Trophoblast cell (in vitro differentiated cells and primary cell): ENCODE measurements around the gene RHBDL1.

Source experiments
- DNase-seq, 2 donors: peaks; one replicate each; pipeline ENCODE4 v3.0.0-alpha.2; 2016
- H2AFZ ChIP-seq: 2 replicates; pipeline ENCODE4 v1.6.1; 2013; ENCODE audit warnings: low read length, moderate library complexity, mild to moderate bottlenecking; ENCODE audit not compliant: insufficient read depth, poor library complexity
- H2AK5ac ChIP-seq: 2 replicates; pipeline ENCODE4 v1.6.1; 2013; ENCODE audit warnings: mild to moderate bottlenecking, low read length
- H2BK120ac ChIP-seq: 2 replicates; pipeline ENCODE4 v1.6.1; 2013; ENCODE audit warnings: low read length, mild to moderate bottlenecking, moderate library complexity; ENCODE audit not compliant: insufficient read depth, poor library complexity
- H2BK12ac ChIP-seq: 2 replicates; pipeline ENCODE4 v1.6.1; 2013; ENCODE audit warnings: mild to moderate bottlenecking, low read length, moderate library complexity
- H2BK5ac ChIP-seq: 2 replicates; pipeline ENCODE4 v1.6.1; 2013; ENCODE audit warnings: low read length, low read depth, moderate library complexity, mild to moderate bottlenecking; ENCODE audit not compliant: poor library complexity
- H3K14ac ChIP-seq: 2 replicates; pipeline ENCODE4 v1.6.1; 2013; ENCODE audit warnings: mild to moderate bottlenecking, low read length
- H3K18ac ChIP-seq: 2 replicates; pipeline ENCODE4 v1.6.1; 2013; ENCODE audit warnings: mild to moderate bottlenecking, low read length
- H3K23ac ChIP-seq: 2 replicates; pipeline ENCODE4 v1.6.1; 2013; ENCODE audit warnings: low read length
- H3K27ac ChIP-seq: 2 replicates; pipeline ENCODE4 v1.5.1; 2013; ENCODE audit warnings: low read depth, mild to moderate bottlenecking, inconsistent platforms, low read length, moderate library complexity
- H3K27me3 ChIP-seq: 2 replicates; pipeline ENCODE4 v1.6.1; 2013; ENCODE audit warnings: inconsistent platforms, mild to moderate bottlenecking, low read length, moderate library complexity; ENCODE audit not compliant: insufficient read depth
- H3K36me3 ChIP-seq, 2 experiments: 1 replicate in 1 of 2; 2 replicates in 1 of 2; pipeline ENCODE4 v1.6.1; 2013; ENCODE audit warnings: low read length in 2 of 2, mild to moderate bottlenecking in 2 of 2, moderate library complexity in 1 of 2; ENCODE audit not compliant: insufficient read depth in 2 of 2, control insufficient read depth in 1 of 2
- H3K4ac ChIP-seq: 2 replicates; pipeline ENCODE4 v1.6.1; 2013; ENCODE audit warnings: low read depth, mild to moderate bottlenecking, low read length, moderate library complexity
- H3K4me1 ChIP-seq, 2 experiments: 1 replicate in 1 of 2; 2 replicates in 1 of 2; pipeline ENCODE4 v1.6.1; 2013; ENCODE audit warnings: low read length in 2 of 2, mild to moderate bottlenecking in 2 of 2, moderate library complexity in 1 of 2; ENCODE audit not compliant: insufficient read depth in 2 of 2, control insufficient read depth in 1 of 2
- H3K4me2 ChIP-seq: 2 replicates; pipeline ENCODE4 v1.6.1; 2013; ENCODE audit warnings: inconsistent platforms, mild to moderate bottlenecking, low read length, moderate library complexity
- H3K4me3 ChIP-seq: 2 replicates; pipeline ENCODE4 v1.5.1; 2013; ENCODE audit warnings: mild to moderate bottlenecking, low read depth, low read length, inconsistent platforms
- H3K79me1 ChIP-seq: one replicate; pipeline ENCODE4 v1.6.1; 2013; ENCODE audit warnings: low read length
- H3K79me2 ChIP-seq: 2 replicates; pipeline ENCODE4 v1.6.1; 2013; ENCODE audit warnings: low read length, mild to moderate bottlenecking; ENCODE audit not compliant: control insufficient read depth, insufficient read depth, poor library complexity
- H3K9ac ChIP-seq: 2 replicates; pipeline ENCODE4 v1.6.1; 2013; ENCODE audit warnings: mild to moderate bottlenecking, low read length
- H3K9me3 ChIP-seq: 2 replicates; pipeline ENCODE4 v1.6.1; 2013; ENCODE audit warnings: low read depth, mild to moderate bottlenecking, control low read depth, inconsistent platforms, low read length; ENCODE audit not compliant: insufficient read depth
- H4K12ac ChIP-seq: 2 replicates; pipeline ENCODE4 v1.6.1; 2013; ENCODE audit warnings: low read depth, mild to moderate bottlenecking, low read length, moderate library complexity
- H4K8ac ChIP-seq: 2 replicates; pipeline ENCODE4 v1.6.1; 2013; ENCODE audit warnings: low read depth, mild to moderate bottlenecking, low read length, moderate library complexity
- H4K91ac ChIP-seq: one replicate; pipeline ENCODE4 v1.6.1; 2013; ENCODE audit warnings: low read depth, mild to moderate bottlenecking, low read length, moderate library complexity
- WGBS: extraction: QIAGEN DNeasy Blood & Tissue Kit; methylation state at CpG from one replicate; pipeline ENCODE4 v1.1.7; 2013; ENCODE audit warnings: missing lambda C conversion rate; ENCODE audit not compliant: insufficient read length, insufficient coverage; ENCODE audit errors: extremely low coverage; 5-methylcytosine and 5-hydroxymethylcytosine counted together

RHBDL1 gene

GRCh38 chr16:644556-644955, 30.9 kb upstream of the RHBDL1 start:
- Histone ChIP-seq H3K4ac (no peak overlapping the region), H3K4me2 (no peak overlapping the region), H3K27me3 (no peaks in the 10 kb centered on the region), H3K14ac (no peak overlapping the region), H4K12ac (no peak overlapping the region), H3K9ac (no peak overlapping the region), H3K9me3 (peaks cover 1% of the 10 kb centered on the region), H2BK5ac (no peak overlapping the region), H3K4me3 (no peak overlapping the region), H2AFZ (no peak overlapping the region), H2BK120ac (no peak overlapping the region), H4K8ac (no peak overlapping the region), H3K36me3 (peaks cover 0 to 4% of the 10 kb centered on the region in 2 experiments), H2AK5ac (no peak overlapping the region), H3K79me2 (peaks cover 11% of the 10 kb centered on the region), H3K18ac (no peak overlapping the region), H3K4me1 (peaks cover 20 to 33% of the 10 kb centered on the region in 2 experiments), H4K91ac (no peak overlapping the region), H2BK12ac (no peak overlapping the region), H3K27ac (no peak overlapping the region), H3K23ac (no peak overlapping the region), H3K79me1 (peaks cover 19% of the 10 kb centered on the region)
- DNase-seq: no peak
- no CpG with 5 or more reads among the region's 12 CpGs for WGBS

GRCh38 chr16:645852-646678, 29.4 kb upstream of the RHBDL1 start:
- no peak overlapping the region for H2BK12ac ChIP-seq
- H3K79me2 ChIP-seq: peaks cover 12% of the 10 kb centered on the region
- H3K4me3 ChIP-seq: no peak overlapping the region
- H4K91ac ChIP-seq: no peak overlapping the region
- no peak overlapping the region for H4K8ac ChIP-seq
- peaks cover 21% of the 10 kb centered on the region for H3K79me1 ChIP-seq
- H3K18ac ChIP-seq: no peak overlapping the region
- DNase-seq: peak; percentile 86 to 91
- no peak overlapping the region for H3K4me2 ChIP-seq
- H2AFZ ChIP-seq: no peak overlapping the region
- H3K4ac ChIP-seq: no peak overlapping the region
- H2BK120ac ChIP-seq: no peak overlapping the region
- WGBS: no CpG with 5 or more reads among the region's 32 CpGs
- no peak overlapping the region for H3K23ac ChIP-seq
- no peak overlapping the region for H4K12ac ChIP-seq
- no peak overlapping the region for H3K9ac ChIP-seq
- no peak overlapping the region for H3K14ac ChIP-seq
- H2AK5ac ChIP-seq: no peak overlapping the region
- no peak overlapping the region for H3K27ac ChIP-seq
- H3K4me1 ChIP-seq: peaks cover 20 to 33% of the 10 kb centered on the region in 2 experiments
- no peak overlapping the region for H2BK5ac ChIP-seq
- H3K36me3 ChIP-seq: peaks cover 0 to 4% of the 10 kb centered on the region in 2 experiments
- peaks cover 1% of the 10 kb centered on the region for H3K9me3 ChIP-seq
- H3K27me3 ChIP-seq: no peaks in the 10 kb centered on the region

- no peak overlapping the region for H2BK12ac ChIP-seq
- WGBS: no CpG with 5 or more reads among the region's 22 CpGs
Observed at GRCh38 chr16:646679-647172, 28.7 kb upstream of the RHBDL1 start.

GRCh38 chr16:647173-647902, 28.1 kb upstream of the RHBDL1 start:
- H4K91ac ChIP-seq: no peak overlapping the region
- peaks cover 15 to 27% of the 10 kb centered on the region in 2 experiments for H3K4me1 ChIP-seq
- no peak overlapping the region for H2BK12ac ChIP-seq
- no peak overlapping the region for H2BK120ac ChIP-seq
- peaks cover 3 to 9% of the 10 kb centered on the region in 2 experiments for H3K36me3 ChIP-seq
- H3K4ac ChIP-seq: no peak overlapping the region
- H3K18ac ChIP-seq: no peak overlapping the region
- no peak overlapping the region for H3K27ac ChIP-seq
- H3K4me2 ChIP-seq: no peak overlapping the region
- H3K9me3 ChIP-seq: peaks cover 1% of the 10 kb centered on the region
- no peak for DNase-seq
- no peak overlapping the region for H3K23ac ChIP-seq
- H3K79me1 ChIP-seq: peaks cover 13% of the 10 kb centered on the region
- no peak overlapping the region for H2AFZ ChIP-seq
- peaks cover 7% of the 10 kb centered on the region for H3K79me2 ChIP-seq
- H4K8ac ChIP-seq: no peak overlapping the region
- H4K12ac ChIP-seq: no peak overlapping the region
- H3K9ac ChIP-seq: no peak overlapping the region
- WGBS: no CpG with 5 or more reads among the region's 25 CpGs
- H3K4me3 ChIP-seq: no peak overlapping the region
- H3K14ac ChIP-seq: no peak overlapping the region
- H2AK5ac ChIP-seq: no peak overlapping the region
- no peak overlapping the region for H2BK5ac ChIP-seq
- H3K27me3 ChIP-seq: no peaks in the 10 kb centered on the region

More at GRCh38 chr16:646679-647172, 28.7 kb upstream of the RHBDL1 start:
- no peak overlapping the region for H2BK120ac ChIP-seq
- H2AFZ ChIP-seq: no peak overlapping the region
- peaks cover 17% of the 10 kb centered on the region for H3K79me1 ChIP-seq
- H3K18ac ChIP-seq: no peak overlapping the region
- peaks cover 1% of the 10 kb centered on the region for H3K9me3 ChIP-seq
- H3K27ac ChIP-seq: no peak overlapping the region
- no peak overlapping the region for H4K8ac ChIP-seq
- H4K91ac ChIP-seq: no peak overlapping the region
- H3K27me3 ChIP-seq: no peaks in the 10 kb centered on the region
- no peak for DNase-seq
- no peak overlapping the region for H3K4me3 ChIP-seq
- H2BK5ac ChIP-seq: no peak overlapping the region
- H3K4me2 ChIP-seq: no peak overlapping the region
- no peak overlapping the region for H3K9ac ChIP-seq
- H2AK5ac ChIP-seq: no peak overlapping the region
- no peak overlapping the region for H3K14ac ChIP-seq
- H3K36me3 ChIP-seq: peaks cover 2 to 6% of the 10 kb centered on the region in 2 experiments
- H3K23ac ChIP-seq: no peak overlapping the region
- H4K12ac ChIP-seq: no peak overlapping the region
- peaks cover 9% of the 10 kb centered on the region for H3K79me2 ChIP-seq
- H3K4me1 ChIP-seq: peaks cover 16 to 29% of the 10 kb centered on the region in 2 experiments
- H3K4ac ChIP-seq: no peak overlapping the region
